Bronchial epithelial cell (primary cell): ENCODE measurements around the gene RNF121. TPM values are rescaled to one million over a fixed set of nuclear protein-coding genes. Genes with fewer than 3 reads are reported as not detected.
A peak's percentile ranks its signal among the peaks of the same experiment; 100 is the strongest.

Experiments
- DNase-seq: peaks from one replicate; pipeline ENCODE4 v3.0.0-alpha.2; 2010; ENCODE audit warnings: low read depth
- FAIRE-seq: peaks from 2 replicates; lab custom pipeline; 2011; peaks lifted over from hg19 to GRCh38; lab: Jason Lieb, UNC
- H3K27me3 ChIP-seq: 2 replicates; pipeline ENCODE4 v1.5.1; 2011; ENCODE audit warnings: low read length; ENCODE audit not compliant: control insufficient read depth, insufficient read depth
- H3K36me3 ChIP-seq: 2 replicates; pipeline ENCODE4 v1.5.1; 2011; ENCODE audit warnings: low read length; ENCODE audit not compliant: control insufficient read depth, insufficient read depth
- H3K4me3 ChIP-seq: 2 replicates; pipeline ENCODE4 v1.5.1; 2011; ENCODE audit warnings: mild to moderate bottlenecking, low read depth, low read length, control low read depth
- CTCF ChIP-seq: IDR thresholded peaks from 2 replicates; pipeline ENCODE4 v1.5.1; 2011; ENCODE audit warnings: mild to moderate bottlenecking, moderate library complexity, low read length, control low read depth, inconsistent platforms; ENCODE audit not compliant: insufficient read depth, severe bottlenecking
- total RNA-seq: library from RNA; depleted of rRNA; stranded (reverse); fragments of >200 nt; gene quantifications from 2 replicates; pipeline ENCODE4 v1.2.1, GENCODE V29; 2014

Gene RNF121
- total RNA-seq, 1 donor from 2014 or later: 32.6 TPM

GRCh38 chr11:71948314-71949027 lies 19.6 kb downstream of the RNF121 start:
- no peak for TF ChIP-seq CTCF
- no peaks in the 10 kb centered on the region for H3K36me3 ChIP-seq
- FAIRE-seq: no peak

GRCh38 chr11:71949034-71949433 lies 20.2 kb downstream of the RNF121 start:
- Histone ChIP-seq H3K4me3 (no peak overlapping the region), H3K27me3 (no peaks in the 10 kb centered on the region), H3K36me3 (no peaks in the 10 kb centered on the region)
- no peak for TF ChIP-seq CTCF
- no peak for FAIRE-seq
- no peak for DNase-seq

More at GRCh38 chr11:71948314-71949027, 19.6 kb downstream of the RNF121 start:
- no peaks in the 10 kb centered on the region for H3K27me3 ChIP-seq
- H3K4me3 ChIP-seq: no peak overlapping the region
- no peak for DNase-seq

GRCh38 chr11:71951741-71952310 lies 23.0 kb downstream of the RNF121 start:
- no peaks in the 10 kb centered on the region for H3K36me3 ChIP-seq
- DNase-seq (no peak), FAIRE-seq (no peak)
- no peak overlapping the region for H3K4me3 ChIP-seq
- no peaks in the 10 kb centered on the region for H3K27me3 ChIP-seq
- no peak for TF ChIP-seq CTCF

- no peak for TF ChIP-seq CTCF
- Histone ChIP-seq H3K36me3 (peaks cover 1% of the 10 kb centered on the region), H3K4me3 (no peak overlapping the region), H3K27me3 (no peaks in the 10 kb centered on the region)
- DNase-seq: no peak
- FAIRE-seq: no peak
These were observed 27.1 kb downstream of the RNF121 start for GRCh38 chr11:71955898-71956456.

GRCh38 chr11:71962428-71963038 lies 33.7 kb downstream of the RNF121 start:
- TF ChIP-seq CTCF: no peak
- DNase-seq (peak; percentile 22), FAIRE-seq (no peak)
- Histone ChIP-seq H3K27me3 (no peaks in the 10 kb centered on the region), H3K4me3 (no peak overlapping the region), H3K36me3 (peaks cover 1% of the 10 kb centered on the region)
